Measurements from ENCODE around the gene PSMB9.

The PSMB9 gene

GRCh38 chr6:32857156-32857891 lies 3.3 kb downstream of the PSMB9 start:
- H3K4me3 ChIP-seq (ENCODE audit: low read depth, low read length), result no peak overlapping the region
- in situ Hi-C loops (cut with HindIII; ENCODE audit: low sequenced_read_pairs), result no loop called here
- DNase-seq (ENCODE audit: low read depth, low spot score), result no peak
- TF ChIP-seq CTCF (IDR thresholded peaks at IDR 0.05; ENCODE audit: low read depth, low read length), result no peak

GRCh38 chr6:32858194-32858593 lies 4.2 kb downstream of the PSMB9 start:
- no peak overlapping the region for H3K4me3 ChIP-seq (ENCODE audit: low read depth, low read length)
- no peak for TF ChIP-seq CTCF (IDR thresholded peaks at IDR 0.05; ENCODE audit: low read depth, low read length)
- in situ Hi-C loops (cut with HindIII; ENCODE audit: low sequenced_read_pairs), result no loop called here
- DNase-seq (ENCODE audit: low read depth, low spot score), result no peak

GRCh38 chr6:32860674-32861073 lies 6.7 kb downstream of the PSMB9 start:
- no peak overlapping the region for H3K4me3 ChIP-seq (ENCODE audit: low read depth, low read length)
- in situ Hi-C loops (cut with HindIII; ENCODE audit: low sequenced_read_pairs), result no loop called here
- no peak for TF ChIP-seq CTCF (IDR thresholded peaks at IDR 0.05; ENCODE audit: low read depth, low read length)

GRCh38 chr6:32862725-32863124 lies 8.7 kb downstream of the PSMB9 start:
- DNase-seq (ENCODE audit: low read depth, low spot score), result no peak
- no peak for TF ChIP-seq CTCF (IDR thresholded peaks at IDR 0.05; ENCODE audit: low read depth, low read length)
- no peak overlapping the region for H3K4me3 ChIP-seq (ENCODE audit: low read depth, low read length)
- in situ Hi-C loops (cut with HindIII; ENCODE audit: low sequenced_read_pairs), result no loop called here

More at GRCh38 chr6:32860674-32861073, 6.7 kb downstream of the PSMB9 start:
- no peak for DNase-seq (ENCODE audit: low read depth, low spot score)

GRCh38 chr6:32865724-32866443 lies 11.9 kb downstream of the PSMB9 start:
- no peak overlapping the region for H3K4me3 ChIP-seq (ENCODE audit: low read depth, low read length)
- in situ Hi-C loops (cut with HindIII; ENCODE audit: low sequenced_read_pairs), result no loop called here
- DNase-seq (ENCODE audit: low read depth, low spot score), result no peak
- no peak for TF ChIP-seq CTCF (IDR thresholded peaks at IDR 0.05; ENCODE audit: low read depth, low read length)

- TF ChIP-seq CTCF (IDR thresholded peaks at IDR 0.05; ENCODE audit: low read depth, low read length), result no peak
- H3K4me3 ChIP-seq (ENCODE audit: low read depth, low read length), result no peak overlapping the region
- no peak for DNase-seq (ENCODE audit: low read depth, low spot score)
- in situ Hi-C loops (cut with HindIII; ENCODE audit: low sequenced_read_pairs), result no loop called here
Observed at GRCh38 chr6:32867022-32867477, 13.1 kb downstream of the PSMB9 start.
